Measurements from ENCODE around the gene E4F1.

E4F1 gene

GRCh38 chr16:2275476-2276367, 52.3 kb downstream of the E4F1 start:
- DNase-seq, result no peak

DNA sequence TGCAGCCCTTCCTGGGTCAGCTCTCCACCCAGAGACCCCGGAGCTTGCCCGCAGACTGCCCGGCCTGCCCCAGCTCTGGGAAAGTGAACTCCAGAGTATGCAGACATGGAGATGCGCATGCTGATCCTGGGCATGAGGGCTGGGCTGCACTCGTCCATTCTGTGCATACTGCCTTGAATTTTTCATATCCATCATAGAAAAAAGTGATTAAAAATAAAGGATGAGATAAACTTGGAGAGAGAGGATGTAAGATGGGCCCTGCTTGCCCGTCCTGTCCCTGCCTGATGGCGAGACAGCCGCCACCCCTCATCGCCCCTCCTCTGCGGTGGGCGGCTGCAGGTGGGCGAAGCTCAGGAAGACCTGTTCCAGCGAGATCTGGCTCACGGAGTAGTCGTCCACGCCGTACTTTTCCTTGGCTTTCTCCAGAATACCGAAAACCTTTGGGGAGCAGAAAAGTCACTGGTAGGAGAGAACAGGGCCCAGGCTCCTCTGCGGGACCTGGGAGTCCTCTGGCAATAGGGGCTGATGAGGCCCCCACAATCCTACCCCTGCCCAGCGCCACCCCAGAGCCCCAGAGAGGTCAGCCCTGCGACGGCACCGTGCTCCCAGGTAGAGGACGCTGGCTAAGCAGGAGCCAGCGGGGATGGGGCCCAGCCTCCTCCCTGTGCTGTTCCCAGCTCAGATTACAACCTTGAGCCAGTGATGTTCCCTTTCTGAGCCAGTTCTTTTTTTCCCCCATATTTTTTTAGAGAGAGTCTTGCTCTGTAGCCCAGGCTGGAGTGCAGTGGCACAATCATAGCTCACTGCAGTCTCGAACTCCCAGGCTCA, 53.2 kb downstream of the E4F1 start:
- DNase-seq, result no peak

DNA sequence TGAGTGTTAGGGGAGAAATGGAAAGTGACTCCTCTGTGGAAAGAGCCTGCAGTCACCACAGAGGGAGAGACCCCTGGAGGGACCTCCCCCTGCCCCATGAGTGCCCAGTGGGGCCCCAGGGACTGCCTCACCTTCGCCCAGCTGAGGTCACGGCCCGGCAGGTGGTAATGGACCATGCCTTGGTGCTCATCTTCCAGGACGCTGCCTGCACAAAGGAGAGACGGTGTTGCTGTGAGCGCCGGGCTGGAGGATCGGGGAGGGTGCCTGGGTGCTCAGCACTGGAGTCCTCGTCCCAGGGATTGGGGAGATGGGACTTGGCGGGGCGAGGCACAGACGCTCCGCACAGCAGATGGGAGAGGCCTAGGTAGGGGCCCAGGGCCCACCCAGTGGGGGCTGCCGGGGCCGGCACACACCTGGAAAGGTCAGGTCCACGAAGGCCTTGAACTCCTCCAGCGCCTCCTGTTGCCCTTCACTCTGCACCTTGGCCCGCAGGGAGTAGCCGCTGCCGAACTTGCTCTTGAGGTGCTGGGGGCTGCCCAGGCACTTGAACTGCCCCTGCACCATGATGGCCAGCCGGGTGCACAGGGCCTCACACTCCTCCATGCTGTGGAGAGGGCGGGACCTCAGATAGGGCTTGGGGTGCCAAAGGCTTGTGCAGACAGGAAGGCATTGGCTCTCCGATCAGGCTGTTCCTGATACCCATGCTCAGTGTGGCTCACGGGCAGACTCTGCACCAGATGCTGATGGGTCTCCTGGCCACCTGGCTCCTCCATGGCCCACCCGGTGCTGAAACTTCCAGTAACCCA, 54.3 kb downstream of the E4F1 start:
- no peak for DNase-seq

DNA sequence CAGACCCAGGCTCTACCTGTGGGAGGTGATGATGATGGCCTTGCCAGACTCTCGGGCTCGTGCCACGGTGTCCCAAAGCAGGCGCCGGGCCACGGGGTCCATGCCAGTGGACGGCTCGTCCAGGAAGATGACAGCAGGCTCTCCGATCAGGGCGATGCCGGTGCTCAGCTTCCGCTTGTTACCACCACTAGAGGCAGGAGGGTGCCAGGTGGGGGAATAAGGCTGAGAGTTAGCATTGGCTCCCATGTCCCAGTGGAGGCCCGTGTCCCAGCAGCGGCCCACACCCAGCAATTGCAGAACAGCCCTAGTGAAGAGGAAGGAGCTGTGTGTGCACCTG, 54.8 kb downstream of the E4F1 start:
- no peak for DNase-seq

- DNase-seq, result no peak
Measured at GRCh38 chr16:2278956-2279800, 55.8 kb downstream of the E4F1 start.

- no peak for DNase-seq
Measured at GRCh38 chr16:2280461-2280860, 57.1 kb downstream of the E4F1 start.

GRCh38 chr16:2280981-2281542, 57.7 kb downstream of the E4F1 start:
- DNase-seq, result no peak

DNA sequence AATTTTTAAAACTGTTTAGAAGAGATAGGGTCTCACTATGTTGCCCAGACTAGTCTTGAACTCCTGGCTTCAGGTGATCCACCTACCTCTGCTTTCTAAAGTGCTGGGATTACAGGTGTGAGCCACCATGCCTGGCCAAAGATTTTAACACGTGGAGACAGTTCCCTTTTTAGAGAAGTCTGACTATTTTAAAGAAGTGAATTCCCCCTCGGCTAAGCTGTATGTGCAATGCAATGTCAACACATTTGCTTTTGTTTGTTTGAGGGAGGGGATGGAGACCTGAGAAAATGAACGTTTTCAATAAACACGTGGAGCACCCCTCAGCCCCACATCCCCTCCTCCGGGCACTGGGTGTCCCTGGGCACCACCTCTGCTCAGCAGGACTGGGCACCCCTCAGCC, 58.9 kb downstream of the E4F1 start:
- DNase-seq, result no peak

- DNase-seq, result no peak
Measured at GRCh38 chr16:2282866-2283555, 59.6 kb downstream of the E4F1 start.

GRCh38 chr16:2284001-2284770, 60.8 kb downstream of the E4F1 start:
- DNase-seq, result no peak

DNA sequence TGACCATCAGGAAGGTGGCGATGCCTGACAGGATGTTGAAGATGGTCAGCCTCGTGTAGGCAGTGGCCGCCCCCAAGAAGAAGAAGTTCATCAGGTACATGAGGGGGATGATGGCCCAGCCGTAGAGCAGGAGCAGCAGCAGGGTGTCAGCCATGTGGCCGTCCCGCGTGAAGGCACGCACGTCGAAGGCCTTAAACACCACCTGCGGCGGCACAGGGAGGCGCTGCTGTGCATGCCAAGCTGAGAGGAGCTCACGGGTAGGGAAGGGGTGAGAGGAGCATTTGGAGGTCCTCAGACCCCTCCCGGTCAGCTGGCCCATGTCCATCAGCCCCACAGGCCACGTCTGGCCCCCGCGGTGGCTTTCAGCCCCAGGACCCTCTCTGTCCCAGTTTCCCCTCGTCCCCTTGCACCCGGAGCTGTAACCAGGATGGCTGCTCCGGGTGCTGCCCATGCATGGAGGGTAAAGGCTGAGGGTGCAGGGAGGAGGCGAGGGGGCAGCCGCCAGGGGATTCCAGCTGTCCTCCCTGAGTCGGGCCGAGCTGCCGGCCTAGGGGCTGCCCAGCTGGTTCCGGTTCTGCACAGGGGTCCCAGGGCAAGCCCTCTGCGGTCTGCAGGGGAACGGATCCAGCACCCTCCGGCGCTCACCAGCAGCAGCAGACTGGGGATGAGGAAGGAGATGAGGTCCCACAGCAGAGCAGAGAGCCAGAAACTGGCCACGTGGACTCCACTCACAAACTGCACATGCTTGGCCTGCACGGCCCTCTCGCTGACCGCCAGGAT, 61.6 kb downstream of the E4F1 start:
- DNase-seq, result no peak
